ENCODE results near the gene MRPS23. TPM values are rescaled to one million over a fixed set of nuclear protein-coding genes. Genes with fewer than 3 reads are reported as not detected.

Gene MRPS23
- total and polyA plus RNA-seq, 9 of the 15 experiments (the other 6 are each of a cell fraction or from before 2014, with no cell fraction given): 59.1 to 298 (median 98.8) TPM

DNA sequence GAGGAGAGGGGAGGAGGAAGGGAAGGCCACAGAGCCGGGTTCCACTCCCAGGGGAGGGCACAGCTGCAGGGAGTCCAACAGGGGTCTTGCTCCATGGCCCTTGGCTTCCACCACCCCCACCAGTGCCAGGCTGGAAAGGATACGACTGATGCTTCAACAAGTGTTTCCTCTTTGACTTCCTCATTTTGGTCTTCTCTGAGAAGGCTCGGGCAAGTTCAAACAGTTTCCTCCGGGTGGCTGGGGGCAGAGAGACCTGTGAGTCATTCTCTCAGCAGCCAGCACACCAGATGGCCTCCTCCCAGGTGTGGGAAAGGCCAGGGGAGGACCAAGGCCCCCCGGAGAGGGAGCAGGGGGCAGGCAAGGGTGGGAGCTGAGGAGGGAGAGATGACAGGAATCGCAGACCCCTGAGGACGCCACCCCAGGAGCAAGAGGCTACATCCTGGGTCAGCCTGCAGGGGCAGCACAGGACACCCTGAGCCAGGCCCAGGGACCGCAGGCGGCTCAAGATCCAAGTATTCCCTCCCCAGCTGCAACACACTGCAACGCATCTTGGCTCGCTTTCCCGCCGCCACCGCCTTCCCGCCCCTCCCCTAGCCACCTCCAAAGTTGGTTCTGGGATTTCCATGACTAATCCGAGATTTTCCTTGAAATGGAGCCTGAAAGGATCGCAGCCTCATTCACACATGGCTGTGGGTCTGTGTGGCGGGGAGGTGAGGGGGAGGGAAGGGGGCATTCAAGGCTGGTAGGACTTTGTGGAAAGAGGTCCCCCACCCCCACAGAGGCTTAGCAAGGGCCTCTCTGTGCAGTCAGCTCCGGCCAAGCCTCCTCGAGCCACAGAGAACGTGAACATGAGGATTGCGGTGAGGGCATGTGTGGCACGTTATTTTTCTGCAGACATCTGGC, 18.4 kb upstream of the MRPS23 start (continued):
- TF ChIP-seq, protein P1, sequence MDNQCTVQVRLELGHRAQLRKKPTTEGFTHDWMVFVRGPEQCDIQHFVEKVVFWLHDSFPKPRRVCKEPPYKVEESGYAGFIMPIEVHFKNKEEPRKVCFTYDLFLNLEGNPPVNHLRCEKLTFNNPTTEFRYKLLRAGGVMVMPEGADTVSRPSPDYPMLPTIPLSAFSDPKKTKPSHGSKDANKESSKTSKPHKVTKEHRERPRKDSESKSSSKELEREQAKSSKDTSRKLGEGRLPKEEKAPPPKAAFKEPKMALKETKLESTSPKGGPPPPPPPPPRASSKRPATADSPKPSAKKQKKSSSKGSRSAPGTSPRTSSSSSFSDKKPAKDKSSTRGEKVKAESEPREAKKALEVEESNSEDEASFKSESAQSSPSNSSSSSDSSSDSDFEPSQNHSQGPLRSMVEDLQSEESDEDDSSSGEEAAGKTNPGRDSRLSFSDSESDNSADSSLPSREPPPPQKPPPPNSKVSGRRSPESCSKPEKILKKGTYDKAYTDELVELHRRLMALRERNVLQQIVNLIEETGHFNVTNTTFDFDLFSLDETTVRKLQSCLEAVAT (IDR thresholded peaks at IDR 0.05): no peak
- TF ChIP-seq ZNF408 (CRISPR knock-in tag; IDR thresholded peaks at IDR 0.05; ENCODE audit: low read depth) (no peak), ZNF12 (CRISPR knock-in tag; IDR thresholded peaks at IDR 0.05) (no peak), CAMTA2 (CRISPR knock-in tag; conservative IDR thresholded peaks at IDR 0.05) (no peak), ETS2 (tag; IDR thresholded peaks at IDR 0.05; ENCODE audit: borderline replicate concordance, poor library complexity, severe bottlenecking) (no peak), ARID2 (IDR thresholded peaks at IDR 0.05) (no peak), CREM (IDR thresholded peaks at IDR 0.05; ENCODE audit: low read depth) (no peak; the same call in 1 of the 2 replicates)
- TF ChIP-seq, protein P2, sequence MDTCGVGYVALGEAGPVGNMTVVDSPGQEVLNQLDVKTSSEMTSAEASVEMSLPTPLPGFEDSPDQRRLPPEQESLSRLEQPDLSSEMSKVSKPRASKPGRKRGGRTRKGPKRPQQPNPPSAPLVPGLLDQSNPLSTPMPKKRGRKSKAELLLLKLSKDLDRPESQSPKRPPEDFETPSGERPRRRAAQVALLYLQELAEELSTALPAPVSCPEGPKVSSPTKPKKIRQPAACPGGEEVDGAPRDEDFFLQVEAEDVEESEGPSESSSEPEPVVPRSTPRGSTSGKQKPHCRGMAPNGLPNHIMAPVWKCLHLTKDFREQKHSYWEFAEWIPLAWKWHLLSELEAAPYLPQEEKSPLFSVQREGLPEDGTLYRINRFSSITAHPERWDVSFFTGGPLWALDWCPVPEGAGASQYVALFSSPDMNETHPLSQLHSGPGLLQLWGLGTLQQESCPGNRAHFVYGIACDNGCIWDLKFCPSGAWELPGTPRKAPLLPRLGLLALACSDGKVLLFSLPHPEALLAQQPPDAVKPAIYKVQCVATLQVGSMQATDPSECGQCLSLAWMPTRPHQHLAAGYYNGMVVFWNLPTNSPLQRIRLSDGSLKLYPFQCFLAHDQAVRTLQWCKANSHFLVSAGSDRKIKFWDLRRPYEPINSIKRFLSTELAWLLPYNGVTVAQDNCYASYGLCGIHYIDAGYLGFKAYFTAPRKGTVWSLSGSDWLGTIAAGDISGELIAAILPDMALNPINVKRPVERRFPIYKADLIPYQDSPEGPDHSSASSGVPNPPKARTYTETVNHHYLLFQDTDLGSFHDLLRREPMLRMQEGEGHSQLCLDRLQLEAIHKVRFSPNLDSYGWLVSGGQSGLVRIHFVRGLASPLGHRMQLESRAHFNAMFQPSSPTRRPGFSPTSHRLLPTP (IDR thresholded peaks at IDR 0.05; ENCODE audit: borderline replicate concordance, extremely low read depth, insufficient read length): no peak

Measured in K562 (cell line).